ENCODE data around the gene CLCN2.
A peak's percentile ranks its signal among the peaks of the same experiment; 100 is the strongest.

CLCN2 gene

GRCh38 chr3:184380627-184381260, 19.3 kb upstream of the CLCN2 start:
- FAIRE-seq: peak; percentile 9
- no peak for DNase-seq (ENCODE audit: low spot score)

- DNase-seq (ENCODE audit: low spot score): peak; percentile 84
Measured at GRCh38 chr3:184380185-184380626, 18.8 kb upstream of the CLCN2 start.

DNA sequence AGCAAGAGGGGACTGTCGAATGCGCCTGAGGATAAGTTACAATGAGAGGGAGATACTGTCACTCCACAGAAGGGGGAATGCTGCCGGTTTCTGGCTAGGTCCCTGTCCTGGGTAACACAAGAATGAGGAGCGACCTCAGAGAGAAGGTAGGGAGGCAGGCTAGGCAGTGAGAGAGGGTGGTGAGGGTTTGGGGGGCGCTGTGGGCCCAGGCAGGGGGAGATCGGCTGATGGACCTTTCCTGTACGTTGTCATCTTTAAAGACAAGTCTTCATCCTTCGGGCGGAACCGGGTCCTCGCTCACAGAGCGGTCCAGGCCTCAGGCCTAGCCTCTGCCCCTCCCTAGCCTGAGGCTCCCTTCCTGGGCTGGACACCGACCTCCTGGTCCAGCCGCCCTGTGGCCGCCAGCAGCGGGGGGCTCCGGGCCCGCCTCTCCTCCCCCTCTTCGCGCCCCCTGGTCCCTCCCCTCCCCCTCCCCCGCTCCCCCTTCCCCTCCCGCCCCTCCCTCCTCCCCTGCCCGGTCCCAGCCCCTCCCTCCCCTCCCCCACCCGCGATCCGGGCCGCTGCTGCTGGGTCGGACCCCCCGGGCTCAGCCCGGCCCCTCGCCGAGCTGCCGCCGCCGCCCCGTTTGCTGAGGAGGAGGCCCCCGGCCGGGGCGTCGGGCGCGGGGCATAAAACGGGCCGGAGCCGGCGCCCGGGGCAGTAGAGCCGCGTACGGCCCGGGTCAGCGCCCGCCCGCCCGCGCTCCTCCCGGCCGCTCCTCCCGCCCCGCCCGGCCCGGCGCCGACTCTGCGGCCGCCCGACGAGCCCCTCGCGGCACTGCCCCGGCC, 18.2 kb upstream of the CLCN2 start, which contains the start of gene CHRD:
Gene CHRD, plus strand, starts transcription at position 697 of the 827 bp plus-strand sequence. CDS start 265 bp downstream, outside the sequence.
- DNase-seq (ENCODE audit: low spot score): no peak
- FAIRE-seq: no peak

More at GRCh38 chr3:184380185-184380626, 18.8 kb upstream of the CLCN2 start:
- peak; percentile 76 for FAIRE-seq

DNA sequence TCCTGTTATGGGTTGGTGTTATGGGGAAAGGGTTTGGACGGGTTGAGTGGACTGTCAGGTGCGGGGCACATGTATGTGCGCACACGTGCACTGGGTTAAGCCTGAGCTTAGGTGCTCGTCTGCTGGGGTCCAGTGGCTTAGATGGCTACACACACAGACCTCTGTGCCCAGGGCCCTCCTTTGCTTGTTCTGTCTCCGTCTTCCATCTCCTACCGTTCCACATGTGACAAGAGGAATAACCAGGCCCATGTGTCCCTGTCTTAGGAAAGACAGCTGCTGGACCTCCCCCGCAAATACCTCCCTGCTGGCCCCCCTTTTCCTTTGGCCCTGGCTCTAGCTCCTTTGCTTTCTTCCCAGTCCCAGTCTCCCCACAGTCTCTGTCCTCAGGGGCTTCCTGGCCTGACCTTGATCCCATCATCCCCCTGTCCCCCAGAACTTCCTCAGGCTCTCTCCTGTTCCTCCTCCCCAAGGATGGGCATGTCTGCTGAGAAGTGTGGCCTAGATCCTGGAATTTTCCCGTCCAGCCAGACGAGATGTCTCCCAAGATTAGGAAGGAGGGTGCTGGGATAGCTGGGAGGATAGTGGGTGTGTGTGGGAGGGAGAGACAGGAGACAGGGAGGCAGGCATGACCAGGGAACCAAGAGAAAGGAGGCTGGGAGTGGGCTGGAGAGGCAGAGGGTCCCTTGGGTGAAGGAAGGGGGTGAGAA, 17.4 kb upstream of the CLCN2 start:
- DNase-seq (ENCODE audit: low spot score): no peak
- FAIRE-seq: no peak

DNA sequence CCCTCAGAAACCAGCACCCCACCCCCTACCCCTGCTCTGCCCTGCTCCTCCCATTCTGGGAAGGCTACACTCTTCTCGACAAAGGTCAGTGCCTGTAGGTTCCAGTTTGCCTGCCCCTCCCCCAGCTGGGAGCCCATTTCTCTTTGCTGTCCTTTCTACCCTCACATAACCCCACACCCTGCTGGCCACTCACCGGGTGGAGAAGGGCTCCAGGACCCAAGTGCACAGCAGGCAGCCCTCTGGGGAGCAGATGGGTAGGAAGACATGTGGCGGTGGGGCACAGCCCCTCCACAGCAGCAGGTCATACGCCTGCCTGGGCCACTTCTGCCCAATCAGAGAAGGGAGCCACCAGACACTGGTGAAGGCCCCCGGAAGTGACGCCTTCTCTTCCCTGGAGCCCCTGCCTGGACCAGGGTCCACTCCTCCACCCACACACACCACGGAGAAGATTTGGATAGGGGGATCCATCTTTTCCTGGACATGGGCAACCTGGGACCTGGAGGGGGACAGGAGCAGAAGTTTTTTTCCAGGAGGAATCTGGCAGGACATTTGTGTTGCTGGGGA, 16.6 kb upstream of the CLCN2 start, which contains the start of gene THPO:
Gene THPO, minus strand, starts transcription at position 326 of the 564 bp plus-strand sequence. CDS start 1,948 bp downstream, outside the sequence.
- FAIRE-seq (peak; percentile 55), DNase-seq (ENCODE audit: low spot score) (no peak)

- FAIRE-seq: no peak
- no peak for DNase-seq (ENCODE audit: low spot score)
Measured at GRCh38 chr3:184377374-184377773, 16.0 kb upstream of the CLCN2 start.

DNA sequence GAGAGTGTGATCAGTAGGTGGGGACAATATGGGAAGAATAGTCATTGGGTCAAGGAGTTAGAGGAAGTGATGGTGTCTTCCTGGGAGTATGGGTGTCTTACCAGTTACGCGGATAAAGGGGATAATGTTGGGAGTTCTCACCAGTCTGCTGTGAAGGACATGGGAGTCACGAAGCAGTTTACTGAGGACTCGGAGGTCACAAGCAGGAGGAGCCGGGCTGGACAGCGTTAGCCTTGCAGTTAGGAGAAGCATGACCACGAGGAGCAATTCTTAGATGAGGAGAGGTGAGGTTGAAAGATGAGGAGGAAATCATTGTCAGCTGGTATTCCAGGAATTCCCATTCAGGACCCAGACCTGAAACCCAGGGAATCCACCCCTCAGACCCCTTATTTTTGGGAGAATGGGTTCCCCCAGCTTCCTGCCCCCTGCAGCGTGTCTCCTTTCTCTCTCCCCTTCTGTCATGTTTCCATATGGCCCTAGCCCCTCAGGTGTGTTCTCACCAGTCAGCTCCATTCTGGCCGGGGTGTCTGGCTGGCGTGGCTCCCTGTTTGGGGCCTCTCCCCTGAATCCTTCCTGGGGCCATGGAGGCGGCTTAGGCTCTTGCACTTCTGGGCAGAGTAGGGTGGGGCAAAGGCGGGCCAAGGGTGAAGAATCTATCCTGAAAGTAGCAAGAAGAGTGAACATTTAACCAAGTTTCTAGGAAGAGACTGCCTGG, 14.5 kb upstream of the CLCN2 start:
- peak; percentile 5 for FAIRE-seq
- no peak for DNase-seq (ENCODE audit: low spot score)

GRCh38 chr3:184373422-184373821, 12.0 kb upstream of the CLCN2 start:
- DNase-seq (ENCODE audit: low spot score): no peak

GRCh38 chr3:184372911-184373310, 11.5 kb upstream of the CLCN2 start:
- FAIRE-seq: no peak
- DNase-seq (ENCODE audit: low spot score): no peak

More at GRCh38 chr3:184373422-184373821, 12.0 kb upstream of the CLCN2 start:
- no peak for FAIRE-seq

- no peak for FAIRE-seq
- DNase-seq (ENCODE audit: low spot score): no peak
Measured at GRCh38 chr3:184372296-184372821, 11.0 kb upstream of the CLCN2 start.

- DNase-seq (ENCODE audit: low spot score) (peak; percentile 89), FAIRE-seq (no peak)
Measured at GRCh38 chr3:184371570-184372018, 10.2 kb upstream of the CLCN2 start.

GRCh38 chr3:184368586-184369183, 7.3 kb upstream of the CLCN2 start:
- DNase-seq (ENCODE audit: low spot score) (no peak), FAIRE-seq (no peak)

DNA sequence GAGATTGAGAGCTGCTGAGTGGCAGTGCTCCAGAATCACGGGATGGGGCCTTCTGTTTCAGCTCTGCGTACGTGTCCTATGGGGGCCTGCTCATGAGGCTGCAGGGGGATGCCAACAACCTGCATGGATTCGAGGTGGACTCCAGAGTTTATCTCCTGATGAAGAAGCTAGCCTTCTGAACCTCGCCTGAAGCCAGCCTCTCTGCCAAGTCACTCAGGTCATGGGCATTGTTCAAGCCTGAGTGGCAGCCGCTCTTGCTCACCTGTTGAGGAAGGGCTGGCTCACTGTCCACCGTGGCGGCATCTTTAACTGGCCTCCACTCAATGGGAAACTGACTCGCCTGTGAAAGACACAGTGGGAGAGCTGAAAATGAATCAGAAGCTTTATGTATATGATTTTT, 6.7 kb upstream of the CLCN2 start:
- no peak for DNase-seq (ENCODE audit: low spot score)
- FAIRE-seq: no peak

- FAIRE-seq (no peak), DNase-seq (ENCODE audit: low spot score) (no peak)
Measured at GRCh38 chr3:184366619-184367289, 5.3 kb upstream of the CLCN2 start.

- DNase-seq (ENCODE audit: low spot score): peak; percentile 98
- peak; percentile 97 for FAIRE-seq
Measured at GRCh38 chr3:184362668-184363546, 1.5 kb upstream of the CLCN2 start.

DNA sequence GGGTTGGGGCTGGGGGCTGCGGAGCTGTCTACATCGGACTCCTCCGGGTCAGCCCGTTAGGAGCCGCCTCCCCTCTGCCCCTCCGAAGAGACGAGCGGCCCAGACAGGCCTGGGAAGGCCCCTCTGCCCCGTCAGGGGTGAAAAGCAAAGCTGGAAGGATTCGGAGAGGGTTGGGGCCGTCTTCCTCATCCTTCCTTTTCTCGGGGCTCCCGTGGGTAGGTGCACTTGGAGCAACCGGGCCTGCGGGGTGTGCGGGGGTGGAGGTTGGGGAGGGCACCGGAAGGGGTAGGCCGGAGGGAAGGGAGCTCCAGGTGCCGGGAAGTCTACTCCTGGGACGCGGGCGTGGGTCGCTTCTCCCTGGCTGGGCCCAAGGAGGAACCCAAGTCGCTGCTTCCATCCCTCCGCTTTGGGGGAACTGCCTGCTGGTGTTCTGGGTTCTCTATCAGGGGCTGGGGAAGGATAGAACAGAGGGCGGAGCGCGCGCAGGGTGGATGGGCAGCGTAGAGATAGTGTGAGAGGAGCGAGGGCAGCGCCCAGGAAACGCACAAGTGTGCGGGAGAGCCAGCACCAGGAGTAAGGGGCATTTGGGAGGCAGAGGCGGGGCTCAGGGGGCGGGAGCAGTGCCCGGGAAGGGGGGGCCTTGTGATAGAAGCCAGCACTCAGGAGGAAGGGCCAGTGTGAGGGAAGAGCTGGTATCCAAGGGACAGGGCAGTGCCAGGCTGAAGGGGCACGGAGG, 695 bp upstream of the CLCN2 start:
- FAIRE-seq: peak; percentile 40
- peak; percentile 71 for DNase-seq (ENCODE audit: low spot score)

- FAIRE-seq (no peak), DNase-seq (ENCODE audit: low spot score) (no peak)
Measured at GRCh38 chr3:184360929-184361531, 375 bp downstream of the CLCN2 start.
